A549 (cell line): Measurements from ENCODE around the gene RNF141.

ENCODE experiments used
- EP300 ChIP-seq, 2 experiments: fragments of >200 bp; sonication (Bioruptor Twin); formaldehyde crosslinking; IDR thresholded peaks; 2 replicates in 1 of 2; 3 replicates in 1 of 2; pipeline ENCODE4 v1.6.1; 2016 to 2017
- HEYL ChIP-seq: fragments of 250-450 bp; sonication (Bioruptor Pico); IDR thresholded peaks from 2 replicates; pipeline ENCODE4 v1.8.0; 2021; ENCODE audit warnings: mild to moderate bottlenecking, moderate library complexity
- POLR2A ChIP-seq: IDR thresholded peaks from 2 replicates; pipeline ENCODE4 v1.6.1; 2012; ENCODE audit warnings: mild to moderate bottlenecking, low read length
- POLR2AphosphoS2 ChIP-seq: conservative IDR thresholded peaks from 2 replicates; pipeline ENCODE4 v1.6.1; 2012; ENCODE audit warnings: low read length, improper control_type of control experiment, inconsistent platforms
- SMC3 ChIP-seq: fragments of >200 bp; sonication (Bioruptor Twin); formaldehyde crosslinking; IDR thresholded peaks from 3 replicates; pipeline ENCODE4 v1.6.1; 2018; ENCODE audit warnings: inconsistent platforms
- TF ChIP-seq, protein P1 (sequence below): fragments of 200-600 bp; sonication (generic); IDR thresholded peaks from 2 replicates; pipeline ENCODE4 v1.6.1; 2016; ENCODE audit warnings: antibody characterized with exemption, mild to moderate bottlenecking, moderate library complexity
- TF ChIP-seq, protein P2 (sequence below): fragments of 250-450 bp; sonication (Bioruptor Pico); IDR thresholded peaks from 2 replicates; pipeline ENCODE4 v1.5.0; 2020; ENCODE audit warnings: low read depth, mild to moderate bottlenecking, moderate library complexity
- TF ChIP-seq, protein P3 (sequence below): fragments of >200 bp; sonication (Bioruptor Twin); formaldehyde crosslinking; IDR thresholded peaks from 3 replicates; pipeline ENCODE4 v1.5.1; 2016
- TF ChIP-seq, protein P4 (sequence below): fragments of 450-650 bp; IDR thresholded peaks from 2 replicates; pipeline ENCODE4 v1.6.1; 2014; ENCODE audit warnings: antibody characterized with exemption

DNA sequence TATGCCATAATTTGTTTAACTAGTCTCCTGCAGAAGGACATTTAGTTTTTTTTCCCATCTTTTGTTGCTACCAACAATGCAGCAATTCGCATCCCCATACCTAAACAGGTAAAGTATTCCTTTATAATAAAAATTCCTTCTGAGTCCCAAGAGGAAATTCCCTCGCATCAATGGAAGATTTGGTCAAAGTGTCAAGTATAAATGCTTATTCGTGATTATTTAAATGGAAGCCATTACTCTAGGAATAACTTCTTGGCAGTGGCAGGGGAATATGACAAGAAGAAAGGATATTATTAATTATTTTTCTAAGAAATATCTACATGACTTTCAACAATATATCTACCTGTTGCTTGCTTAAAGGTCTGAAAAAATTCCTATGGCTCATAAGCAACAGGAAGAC, 25.6 kb downstream of the RNF141 start:
- TF ChIP-seq SMC3: no peak
- TF ChIP-seq, protein P1, sequence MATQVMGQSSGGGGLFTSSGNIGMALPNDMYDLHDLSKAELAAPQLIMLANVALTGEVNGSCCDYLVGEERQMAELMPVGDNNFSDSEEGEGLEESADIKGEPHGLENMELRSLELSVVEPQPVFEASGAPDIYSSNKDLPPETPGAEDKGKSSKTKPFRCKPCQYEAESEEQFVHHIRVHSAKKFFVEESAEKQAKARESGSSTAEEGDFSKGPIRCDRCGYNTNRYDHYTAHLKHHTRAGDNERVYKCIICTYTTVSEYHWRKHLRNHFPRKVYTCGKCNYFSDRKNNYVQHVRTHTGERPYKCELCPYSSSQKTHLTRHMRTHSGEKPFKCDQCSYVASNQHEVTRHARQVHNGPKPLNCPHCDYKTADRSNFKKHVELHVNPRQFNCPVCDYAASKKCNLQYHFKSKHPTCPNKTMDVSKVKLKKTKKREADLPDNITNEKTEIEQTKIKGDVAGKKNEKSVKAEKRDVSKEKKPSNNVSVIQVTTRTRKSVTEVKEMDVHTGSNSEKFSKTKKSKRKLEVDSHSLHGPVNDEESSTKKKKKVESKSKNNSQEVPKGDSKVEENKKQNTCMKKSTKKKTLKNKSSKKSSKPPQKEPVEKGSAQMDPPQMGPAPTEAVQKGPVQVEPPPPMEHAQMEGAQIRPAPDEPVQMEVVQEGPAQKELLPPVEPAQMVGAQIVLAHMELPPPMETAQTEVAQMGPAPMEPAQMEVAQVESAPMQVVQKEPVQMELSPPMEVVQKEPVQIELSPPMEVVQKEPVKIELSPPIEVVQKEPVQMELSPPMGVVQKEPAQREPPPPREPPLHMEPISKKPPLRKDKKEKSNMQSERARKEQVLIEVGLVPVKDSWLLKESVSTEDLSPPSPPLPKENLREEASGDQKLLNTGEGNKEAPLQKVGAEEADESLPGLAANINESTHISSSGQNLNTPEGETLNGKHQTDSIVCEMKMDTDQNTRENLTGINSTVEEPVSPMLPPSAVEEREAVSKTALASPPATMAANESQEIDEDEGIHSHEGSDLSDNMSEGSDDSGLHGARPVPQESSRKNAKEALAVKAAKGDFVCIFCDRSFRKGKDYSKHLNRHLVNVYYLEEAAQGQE: no peak
- TF ChIP-seq, protein P2, sequence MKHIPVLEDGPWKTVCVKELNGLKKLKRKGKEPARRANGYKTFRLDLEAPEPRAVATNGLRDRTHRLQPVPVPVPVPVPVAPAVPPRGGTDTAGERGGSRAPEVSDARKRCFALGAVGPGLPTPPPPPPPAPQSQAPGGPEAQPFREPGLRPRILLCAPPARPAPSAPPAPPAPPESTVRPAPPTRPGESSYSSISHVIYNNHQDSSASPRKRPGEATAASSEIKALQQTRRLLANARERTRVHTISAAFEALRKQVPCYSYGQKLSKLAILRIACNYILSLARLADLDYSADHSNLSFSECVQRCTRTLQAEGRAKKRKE (CRISPR knock-in tag): no peak
- TF ChIP-seq, protein P3, sequence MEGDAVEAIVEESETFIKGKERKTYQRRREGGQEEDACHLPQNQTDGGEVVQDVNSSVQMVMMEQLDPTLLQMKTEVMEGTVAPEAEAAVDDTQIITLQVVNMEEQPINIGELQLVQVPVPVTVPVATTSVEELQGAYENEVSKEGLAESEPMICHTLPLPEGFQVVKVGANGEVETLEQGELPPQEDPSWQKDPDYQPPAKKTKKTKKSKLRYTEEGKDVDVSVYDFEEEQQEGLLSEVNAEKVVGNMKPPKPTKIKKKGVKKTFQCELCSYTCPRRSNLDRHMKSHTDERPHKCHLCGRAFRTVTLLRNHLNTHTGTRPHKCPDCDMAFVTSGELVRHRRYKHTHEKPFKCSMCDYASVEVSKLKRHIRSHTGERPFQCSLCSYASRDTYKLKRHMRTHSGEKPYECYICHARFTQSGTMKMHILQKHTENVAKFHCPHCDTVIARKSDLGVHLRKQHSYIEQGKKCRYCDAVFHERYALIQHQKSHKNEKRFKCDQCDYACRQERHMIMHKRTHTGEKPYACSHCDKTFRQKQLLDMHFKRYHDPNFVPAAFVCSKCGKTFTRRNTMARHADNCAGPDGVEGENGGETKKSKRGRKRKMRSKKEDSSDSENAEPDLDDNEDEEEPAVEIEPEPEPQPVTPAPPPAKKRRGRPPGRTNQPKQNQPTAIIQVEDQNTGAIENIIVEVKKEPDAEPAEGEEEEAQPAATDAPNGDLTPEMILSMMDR: no peak
- no peak for TF ChIP-seq POLR2AphosphoS2
- no peak for TF ChIP-seq EP300 (IDR thresholded peaks at IDR 0.05)
- no peak for TF ChIP-seq HEYL
- TF ChIP-seq, protein P4, sequence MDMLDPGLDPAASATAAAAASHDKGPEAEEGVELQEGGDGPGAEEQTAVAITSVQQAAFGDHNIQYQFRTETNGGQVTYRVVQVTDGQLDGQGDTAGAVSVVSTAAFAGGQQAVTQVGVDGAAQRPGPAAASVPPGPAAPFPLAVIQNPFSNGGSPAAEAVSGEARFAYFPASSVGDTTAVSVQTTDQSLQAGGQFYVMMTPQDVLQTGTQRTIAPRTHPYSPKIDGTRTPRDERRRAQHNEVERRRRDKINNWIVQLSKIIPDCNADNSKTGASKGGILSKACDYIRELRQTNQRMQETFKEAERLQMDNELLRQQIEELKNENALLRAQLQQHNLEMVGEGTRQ: no peak
- TF ChIP-seq POLR2A: no peak
